GM19324 (cell line): Measurements from ENCODE around the gene EPOP.

ENCODE experiments used
- ATAC-seq: cut with Tn5 transposase; IDR thresholded peaks from one replicate; pipeline ENCODE4 v1.9.1; 2021; ENCODE audit warnings: mild to moderate bottlenecking, moderate library complexity; ENCODE audit not compliant: unreplicated experiment, low FRiP score

EPOP gene

GRCh38 chr17:38676706-38677504 lies 2.1 kb upstream of the EPOP start:
- ATAC-seq: no peak

DNA sequence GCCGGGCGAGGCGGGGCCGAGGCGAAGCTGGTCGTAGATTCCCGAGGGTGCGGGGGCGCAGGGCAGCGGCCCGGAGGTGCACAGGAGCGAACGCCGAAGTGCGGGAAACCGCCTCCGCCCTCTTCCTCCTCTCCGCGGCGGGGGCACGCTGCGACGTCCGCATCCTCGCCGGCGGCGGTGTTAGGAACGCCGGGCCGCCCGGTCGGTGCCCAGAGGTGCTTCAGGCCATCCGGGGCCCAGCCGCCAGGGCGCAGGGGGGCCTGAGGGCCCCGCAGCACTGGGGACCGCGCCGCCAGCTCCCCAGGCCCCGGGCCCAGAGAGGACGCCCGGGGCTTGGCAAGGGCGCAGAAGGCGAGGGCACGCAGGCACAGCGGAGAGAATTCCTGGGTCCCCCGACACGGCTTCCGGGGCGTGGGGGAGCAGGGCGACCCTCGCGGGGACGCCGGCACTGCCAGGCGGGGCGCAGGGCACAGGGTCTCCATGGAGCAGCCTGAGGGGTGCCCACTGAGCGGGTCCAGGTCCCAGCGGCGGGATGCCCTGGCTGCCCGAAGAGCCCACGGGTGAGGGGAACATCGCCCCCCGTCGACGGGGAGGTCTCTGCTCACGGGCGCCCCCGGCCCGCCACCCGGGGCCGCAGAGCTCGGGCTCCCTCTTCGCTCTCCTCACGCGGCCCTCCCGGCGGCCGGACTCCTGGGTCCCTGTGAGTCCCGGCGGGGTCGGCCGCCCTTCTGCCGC lies 576 bp downstream of the EPOP start:
- peak; percentile 24 for ATAC-seq

GRCh38 chr17:38673707-38674013 lies 1.1 kb downstream of the EPOP start:
- ATAC-seq: peak; percentile 3

GRCh38 chr17:38672788-38673706 lies 1.7 kb downstream of the EPOP start:
- no peak for ATAC-seq

- no peak for ATAC-seq
These were observed 2.6 kb downstream of the EPOP start for GRCh38 chr17:38671939-38672720.

DNA sequence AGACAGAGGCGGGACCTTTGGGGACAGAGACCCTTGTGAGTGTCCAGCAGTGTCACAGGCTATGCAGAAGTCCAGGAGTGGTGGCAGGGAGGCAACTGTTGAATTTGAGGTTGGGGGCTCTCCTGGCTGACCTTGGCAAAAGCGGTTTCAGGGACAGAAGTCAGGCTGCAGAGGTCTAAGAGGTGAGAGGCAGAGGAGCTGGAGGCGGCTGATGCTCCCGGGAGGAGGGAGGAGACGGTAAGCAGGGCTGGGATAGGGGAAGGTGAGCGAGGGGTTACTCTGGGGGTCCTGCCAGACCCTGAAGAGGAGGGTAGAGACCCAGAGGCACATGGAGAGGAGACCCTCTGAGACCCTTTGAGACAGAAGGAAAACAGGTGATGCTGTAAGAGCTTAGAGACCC lies 5.2 kb downstream of the EPOP start:
- ATAC-seq: no peak

DNA sequence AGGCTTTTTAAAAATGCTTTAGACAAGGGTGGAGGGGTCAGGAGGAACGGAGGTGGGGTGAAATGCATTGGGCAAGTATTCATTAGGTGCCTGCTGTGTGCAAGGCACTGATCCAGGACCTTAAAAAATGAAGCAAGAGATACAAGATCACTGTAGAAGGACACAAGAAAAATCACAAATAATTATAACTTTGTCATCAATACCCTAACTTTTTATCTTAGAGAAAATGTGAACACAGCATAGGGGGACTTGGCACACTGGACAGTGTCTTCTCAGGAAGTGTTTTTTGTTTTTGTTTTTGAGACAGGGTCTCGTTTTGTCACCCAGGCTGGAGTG lies 7.0 kb downstream of the EPOP start:
- ATAC-seq: no peak

DNA sequence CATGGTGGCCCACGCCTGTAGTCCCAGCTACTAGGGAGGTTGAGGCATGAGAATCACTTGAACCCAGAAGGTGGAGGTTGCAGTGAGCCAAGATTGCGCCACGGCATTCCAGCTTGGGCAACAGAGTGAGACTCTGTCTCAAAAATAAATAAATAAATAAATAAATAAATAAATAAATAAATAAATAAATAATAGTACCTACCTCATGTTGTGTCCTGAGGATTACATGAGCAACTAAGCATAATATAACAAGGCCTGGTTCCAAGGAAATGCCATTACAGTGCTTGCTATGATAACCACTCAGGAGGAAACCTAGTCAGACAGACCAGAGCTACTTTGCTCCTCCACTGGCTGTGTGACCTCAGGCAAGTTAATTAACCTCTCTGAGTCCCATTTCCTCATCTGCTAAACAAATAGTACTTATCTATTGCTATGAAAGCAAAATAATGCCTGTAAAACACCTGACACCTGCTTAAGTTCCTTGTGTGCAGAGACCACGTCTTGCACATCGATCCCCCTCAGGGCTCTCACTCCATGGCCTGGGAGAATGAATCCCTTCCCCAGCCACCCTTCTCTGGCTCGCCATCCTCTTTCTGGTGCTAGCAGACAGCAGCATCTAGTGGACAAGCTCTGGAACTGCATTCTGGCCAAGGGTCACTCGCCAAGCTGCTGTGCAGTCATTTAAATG lies 7.5 kb downstream of the EPOP start:
- no peak for ATAC-seq

DNA sequence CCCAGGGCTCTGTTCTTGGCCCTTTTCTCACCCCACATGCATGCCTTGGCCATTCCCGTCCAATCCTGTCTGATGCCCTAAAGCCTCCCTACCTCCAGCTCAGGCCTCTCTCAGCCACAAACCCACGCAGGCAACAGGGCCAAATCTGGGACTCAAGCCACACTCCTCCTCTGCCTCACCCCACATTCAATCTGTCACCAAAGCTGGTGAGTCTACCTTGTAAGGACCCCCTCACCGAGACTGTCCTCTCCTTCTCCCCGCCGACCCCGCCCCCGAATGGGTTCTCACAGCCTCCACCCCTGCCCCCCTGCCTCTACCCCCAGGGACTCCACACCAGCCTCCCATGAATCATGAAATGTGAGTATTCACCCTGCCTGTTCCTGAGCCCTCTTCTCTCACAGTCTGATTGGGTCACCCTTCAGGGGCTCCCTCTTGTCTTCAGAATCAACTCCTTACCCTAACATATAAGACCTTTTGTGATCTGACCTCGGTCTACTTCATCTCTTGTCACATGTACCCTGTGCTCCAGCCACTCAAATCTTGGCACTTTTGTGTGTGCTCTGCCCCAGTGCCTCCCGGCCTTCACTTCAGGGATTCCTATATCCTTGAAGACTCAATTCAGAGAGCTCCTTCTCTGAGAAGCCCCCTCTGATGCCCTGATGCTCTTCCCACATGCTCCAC lies 10.7 kb downstream of the EPOP start:
- no peak for ATAC-seq

- no peak for ATAC-seq
These were observed 11.5 kb downstream of the EPOP start for GRCh38 chr17:38663125-38663751.

DNA sequence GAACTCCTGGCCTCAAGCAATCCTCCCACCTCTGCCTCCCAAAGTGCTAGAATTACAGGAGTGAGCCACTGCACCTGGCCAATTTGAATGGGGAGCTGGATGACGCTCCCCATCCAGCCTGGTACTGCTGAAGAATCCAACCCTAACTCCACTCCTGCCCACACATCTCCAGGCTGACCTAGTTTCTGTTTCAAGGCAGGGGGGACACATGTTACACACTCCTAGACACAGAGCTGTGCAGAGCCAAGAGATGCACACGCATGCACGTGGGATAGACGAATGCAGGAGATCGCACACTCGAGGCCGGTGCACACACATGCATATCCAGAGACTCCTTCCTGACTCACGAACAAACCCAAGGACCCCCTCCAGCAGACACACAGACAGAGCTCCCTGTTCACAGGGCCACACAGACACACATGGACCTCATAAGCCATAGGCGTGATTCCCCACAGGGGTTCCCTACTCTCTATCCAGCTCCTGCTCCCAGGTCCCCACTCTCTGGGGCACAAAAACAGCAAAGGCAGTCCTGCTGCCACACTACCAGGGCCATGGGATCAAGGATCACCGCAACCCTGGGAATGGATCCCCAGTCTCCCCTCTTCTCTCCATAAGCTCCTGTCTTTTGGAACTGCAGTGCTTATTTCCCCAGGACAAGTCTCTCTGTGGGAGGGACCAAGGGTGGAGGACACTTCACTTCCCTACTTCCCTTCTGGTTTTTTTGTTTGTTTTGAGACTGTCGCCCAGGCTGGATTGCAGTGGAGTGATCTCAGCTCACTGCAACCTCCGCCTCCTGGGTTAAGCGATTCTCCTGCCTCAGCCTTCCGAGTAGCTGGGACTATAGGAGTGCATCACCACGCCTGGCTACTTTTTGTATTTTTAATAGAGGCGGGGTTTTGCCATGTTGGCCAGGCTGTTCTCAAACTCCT lies 14.4 kb downstream of the EPOP start:
- no peak for ATAC-seq

GRCh38 chr17:38659415-38659814 lies 15.3 kb downstream of the EPOP start:
- no peak for ATAC-seq

DNA sequence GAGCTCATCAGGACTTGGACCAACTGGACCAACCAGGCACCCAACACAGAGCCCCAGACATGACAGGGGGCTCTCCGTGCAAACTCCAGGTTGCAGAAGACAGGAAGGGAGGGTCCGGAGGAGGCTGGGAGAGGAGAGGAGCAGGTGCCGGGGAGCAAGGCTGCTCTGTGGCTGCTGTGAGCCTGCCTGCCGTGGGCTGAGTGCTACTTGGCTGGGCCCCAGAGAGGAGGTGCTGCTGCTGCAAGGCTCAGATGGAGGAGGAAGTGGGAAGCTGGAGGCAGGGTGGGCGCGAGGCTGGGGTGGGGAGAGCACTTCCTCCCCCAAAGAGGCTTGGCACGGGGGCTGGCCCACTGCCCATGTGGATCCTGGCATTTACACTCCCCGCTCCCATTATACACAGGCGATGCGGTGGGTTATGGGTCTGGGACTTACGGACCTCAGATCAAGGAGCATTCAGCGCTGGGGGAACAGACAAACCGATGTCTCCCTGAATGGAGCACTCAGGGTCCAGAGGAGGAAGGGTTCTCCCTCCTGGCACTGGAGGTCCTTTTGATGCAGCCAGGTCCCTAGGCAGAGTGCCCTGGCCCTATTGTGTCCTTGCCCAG lies 15.9 kb downstream of the EPOP start:
- ATAC-seq: no peak

DNA sequence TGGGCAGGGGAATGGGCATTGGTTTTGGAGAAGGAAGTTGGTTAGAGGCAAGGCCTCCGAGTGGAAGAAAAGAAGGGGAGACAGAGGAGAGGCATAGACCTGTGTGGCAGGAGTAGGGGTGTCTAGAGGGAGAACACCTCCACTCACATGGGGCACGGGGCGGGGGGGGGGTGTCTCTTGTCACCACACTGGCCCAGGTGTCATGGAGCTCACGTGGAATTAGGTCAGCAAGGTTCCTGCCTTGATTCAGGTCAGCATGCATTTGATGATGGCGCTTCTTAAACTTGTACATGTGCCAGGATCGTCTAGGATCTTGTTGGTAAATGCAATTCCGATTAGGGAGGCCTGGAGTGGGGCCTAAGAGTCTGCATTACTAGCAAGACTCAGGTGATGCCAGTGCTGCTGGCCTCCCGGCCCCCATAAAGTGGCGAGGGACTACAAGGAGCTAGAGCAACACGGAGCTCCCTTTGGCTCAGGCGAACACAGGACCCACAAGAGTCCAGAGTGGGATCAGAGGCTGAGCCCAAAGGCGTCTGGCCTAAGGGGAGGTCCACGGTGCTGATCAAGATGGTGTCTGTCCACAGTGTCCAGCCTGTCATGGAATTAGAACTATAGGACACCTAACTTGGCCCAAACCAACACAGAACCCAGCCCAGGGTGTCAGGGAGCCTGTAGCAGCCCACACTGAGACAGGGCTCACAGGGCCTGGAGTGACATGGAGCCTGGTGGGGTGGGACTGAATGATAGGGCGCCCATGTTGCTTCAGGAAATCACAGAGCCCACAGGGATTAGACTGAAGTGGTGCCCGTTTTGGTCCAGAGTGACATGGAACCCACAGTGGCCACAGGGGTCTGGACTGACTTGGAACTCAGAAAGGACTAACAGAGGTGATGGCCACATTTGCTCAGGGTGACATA lies 16.7 kb downstream of the EPOP start:
- ATAC-seq: no peak

GRCh38 chr17:38656959-38657823 lies 17.6 kb downstream of the EPOP start:
- no peak for ATAC-seq
